H1 (cell line): ENCODE measurements around the gene TMEM161A.
A peak's percentile ranks its signal among the peaks of the same experiment; 100 is the strongest.

Source experiments
- CHD2 ChIP-seq: IDR thresholded peaks from 2 replicates; pipeline ENCODE4 v1.6.1; 2012; ENCODE audit warnings: low read length, improper control_type of control experiment
- CHD7 ChIP-seq: fragments of 300-600 bp; sonication (generic); IDR thresholded peaks from 2 replicates; pipeline ENCODE4 v1.7.1; 2012; ENCODE audit warnings: low read length, moderate library complexity, mild to moderate bottlenecking, inconsistent platforms; ENCODE audit not compliant: insufficient replicate concordance
- CTCF ChIP-seq, 3 experiments: IDR thresholded peaks; 1 replicate in 2 of 3; 2 replicates in 1 of 3; pipeline versions ENCODE4 v1.5.1 to v1.6.1; 2011; ENCODE audit warnings: low read length in 3 of 3, mild to moderate bottlenecking in 3 of 3, inconsistent platforms in 2 of 3, low read depth in 1 of 3, moderate library complexity in 1 of 3; ENCODE audit not compliant: insufficient read depth in 1 of 3; ENCODE audit errors: control extremely low read depth in 1 of 3

- TF ChIP-seq CTCF (IDR thresholded peaks at IDR 0.05; ENCODE audit: control extremely low read depth in 1 of 3, insufficient read depth in 1 of 3, low read depth in 1 of 3, low read length in 3 of 3) = peak; percentile 96 to 99 (median 97)
- TF ChIP-seq CHD2 = no peak
- TF ChIP-seq CHD7 = no peak
Measured at GRCh38 chr19:19145684-19146608, 7.7 kb upstream of the TMEM161A start.
